A549 (cell line): ENCODE measurements around the gene NEK4. TPM values are rescaled to one million over a fixed set of nuclear protein-coding genes. Genes with fewer than 3 reads are reported as not detected.

ENCODE experiments used
- ATAC-seq, 2 experiments: fragments of 200-7000 bp in 1 of 2; fragments of >200 bp in 1 of 2; cut with Nextera tagmentation in 1 of 2; cut with Tn5 transposase in 1 of 2; 3 replicates each; pipeline versions ENCODE4 v1.8.0 to v1.9.1; 2018 to 2020; ENCODE audit warnings: mild to moderate bottlenecking in 1 of 2, moderate library complexity in 1 of 2
- CTCF ChIA-PET: fragments of 300-600 bp; sonication (Branson Sonifier 250); formaldehyde crosslinking; extraction: SDS; loops from one replicate; lab custom pipeline; 2021; ENCODE audit warnings: antibody characterized with exemption, inconsistent platforms; lab: Yijun Ruan, JAX
- POLR2A ChIA-PET: fragments of 350-600 bp; formaldehyde crosslinking; extraction: SDS; loops from one replicate; lab custom pipeline; 2021; ENCODE audit warnings: antibody characterized with exemption, inconsistent platforms; lab: Yijun Ruan, JAX
- DNase-seq, 2 experiments: peaks; one replicate each; pipeline versions ENCODE4 v3.0.0 to v3.0.0-alpha.2; 2011 to 2016; ENCODE audit warnings: low read depth in 1 of 2, low spot score in 1 of 2
- FAIRE-seq: peaks from 2 replicates; lab custom pipeline; 2011; peaks lifted over from hg19 to GRCh38; lab: Jason Lieb, UNC
- H3K27ac ChIP-seq, 2 experiments: fragments of >200 bp; sonication (Bioruptor Twin); formaldehyde crosslinking; 3 replicates each; pipeline ENCODE4 v1.5.1; 2016 to 2017
- H3K4me1 ChIP-seq: fragments of >200 bp; sonication (Bioruptor Twin); formaldehyde crosslinking; 3 replicates; pipeline ENCODE4 v1.6.1; 2016
- H3K4me2 ChIP-seq: fragments of >200 bp; sonication (Bioruptor Twin); formaldehyde crosslinking; 3 replicates; pipeline ENCODE4 v1.6.1; 2016
- H3K4me3 ChIP-seq: fragments of >200 bp; sonication (Bioruptor Twin); formaldehyde crosslinking; 3 replicates; pipeline ENCODE4 v1.5.1; 2016
- H3K9me3 ChIP-seq: fragments of >200 bp; sonication (Bioruptor Twin); formaldehyde crosslinking; 3 replicates; pipeline ENCODE4 v1.6.1; 2016
- CBX2 ChIP-seq: fragments of 200-600 bp; sonication (generic); IDR thresholded peaks from 2 replicates; pipeline ENCODE4 v1.6.1; 2016; ENCODE audit warnings: low read depth, mild to moderate bottlenecking, borderline replicate concordance
- CBX8 ChIP-seq: fragments of 200-600 bp; sonication (generic); IDR thresholded peaks from 2 replicates; pipeline ENCODE4 v1.6.1; 2016
- CEBPB ChIP-seq, 2 experiments: fragments of >200 bp in 1 of 2; sonication (Bioruptor Twin) in 1 of 2; formaldehyde crosslinking in 1 of 2; IDR thresholded peaks; 2 replicates each; pipeline ENCODE4 v1.6.1; 2012 to 2016
- CHD4 ChIP-seq: fragments of 200-600 bp; sonication (generic); IDR thresholded peaks from 2 replicates; pipeline ENCODE4 v1.6.1; 2016; ENCODE audit warnings: antibody characterized with exemption, mild to moderate bottlenecking, borderline replicate concordance
- EP300 ChIP-seq, 2 experiments: fragments of >200 bp; sonication (Bioruptor Twin); formaldehyde crosslinking; IDR thresholded peaks; 2 replicates in 1 of 2; 3 replicates in 1 of 2; pipeline ENCODE4 v1.6.1; 2016 to 2017
- ESRRA ChIP-seq: fragments of 150-350 bp; IDR thresholded peaks from 2 replicates; pipeline ENCODE4 v1.6.1; 2014; ENCODE audit warnings: mild to moderate bottlenecking, low read length, borderline replicate concordance
- FOSB ChIP-seq: fragments of 250-450 bp; sonication (Bioruptor Pico); IDR thresholded peaks from 2 replicates; pipeline ENCODE4 v1.5.0; 2020; ENCODE audit warnings: mild to moderate bottlenecking, moderate library complexity
- FOSL2 ChIP-seq, 2 experiments: fragments of 450-650 bp in 1 of 2; fragments of >200 bp in 1 of 2; sonication (Bioruptor Twin) in 1 of 2; formaldehyde crosslinking; IDR thresholded peaks; 2 replicates each; pipeline versions ENCODE4 v1.5.0 to v1.6.1; 2016 to 2020; ENCODE audit warnings: mild to moderate bottlenecking in 1 of 2, moderate library complexity in 1 of 2
- FOXS1 ChIP-seq: fragments of 250-450 bp; sonication (Bioruptor Pico); IDR thresholded peaks from 2 replicates; pipeline ENCODE4 v1.5.0; 2020; ENCODE audit warnings: mild to moderate bottlenecking, moderate library complexity
- HDAC2 ChIP-seq: fragments of 200-600 bp; sonication (generic); IDR thresholded peaks from 2 replicates; pipeline ENCODE4 v1.6.1; 2016
- HEYL ChIP-seq: fragments of 250-450 bp; sonication (Bioruptor Pico); IDR thresholded peaks from 2 replicates; pipeline ENCODE4 v1.8.0; 2021; ENCODE audit warnings: mild to moderate bottlenecking, moderate library complexity
- HOXB13 ChIP-seq: fragments of 250-450 bp; sonication (Bioruptor Pico); IDR thresholded peaks from 2 replicates; pipeline ENCODE4 v1.5.0; 2020; ENCODE audit warnings: low read depth, mild to moderate bottlenecking, moderate library complexity
- JUN ChIP-seq, 2 experiments: fragments of >200 bp; sonication (Bioruptor Twin); formaldehyde crosslinking; IDR thresholded peaks; 2 replicates in 1 of 2; 3 replicates in 1 of 2; pipeline ENCODE4 v1.6.1; 2016 to 2017
- KDM1A ChIP-seq: fragments of 200-600 bp; sonication (generic); IDR thresholded peaks from 2 replicates; pipeline ENCODE4 v1.6.1; 2016; ENCODE audit warnings: low read depth, mild to moderate bottlenecking
- MAFK ChIP-seq: fragments of 450-650 bp; IDR thresholded peaks from 2 replicates; pipeline ENCODE4 v1.6.1; 2014; ENCODE audit not compliant: partially characterized antibody
- MAZ ChIP-seq: fragments of 150-350 bp; IDR thresholded peaks from 2 replicates; pipeline ENCODE4 v1.6.1; 2014; ENCODE audit warnings: antibody characterized with exemption, low read depth, low read length, borderline replicate concordance
- RARB ChIP-seq: fragments of 250-450 bp; sonication (Bioruptor Pico); IDR thresholded peaks from 2 replicates; pipeline ENCODE4 v1.8.0; 2021; ENCODE audit warnings: mild to moderate bottlenecking, moderate library complexity
- SMC3 ChIP-seq: fragments of >200 bp; sonication (Bioruptor Twin); formaldehyde crosslinking; IDR thresholded peaks from 3 replicates; pipeline ENCODE4 v1.6.1; 2018; ENCODE audit warnings: inconsistent platforms
- TP53 ChIP-seq: fragments of 250-450 bp; sonication (Bioruptor Pico); IDR thresholded peaks from 2 replicates; pipeline ENCODE4 v1.5.0; 2021; ENCODE audit warnings: mild to moderate bottlenecking, moderate library complexity
- ZC3H11A ChIP-seq: fragments of 450-650 bp; IDR thresholded peaks from 2 replicates; pipeline ENCODE4 v1.6.1; 2014; ENCODE audit warnings: antibody characterized with exemption, mild to moderate bottlenecking
- WGBS: methylation state at CpG from one replicate; pipeline ENCODE4 v1.1.6; 2017; ENCODE audit errors: missing lambda C conversion rate; 5-methylcytosine and 5-hydroxymethylcytosine counted together
- polyA plus RNA-seq, 4 experiments: library from polyadenylated mRNA; depleted of rRNA in 3 of 4; stranded (reverse); fragments of >200 nt; fragmentation: RNase III in 1 of 4; extraction: RNeasy Plus Mini Kit Qiagen cat#74134 plus additional on column Dnase treatment in 1 of 4; gene quantifications; 2 replicates in 3 of 4; 3 replicates in 1 of 4; pipeline ENCODE4 v1.2.3, GENCODE V29; 2011 to 2017
- TF ChIP-seq, protein P1 (sequence below): fragments of 250-450 bp; sonication (Bioruptor Pico); IDR thresholded peaks from 2 replicates; pipeline ENCODE4 v1.5.0; 2021; ENCODE audit warnings: mild to moderate bottlenecking, moderate library complexity, borderline replicate concordance
- TF ChIP-seq, protein P2 (sequence below): IDR thresholded peaks from 2 replicates; pipeline ENCODE4 v1.6.1; 2012; ENCODE audit warnings: low read depth, borderline replicate concordance
- TF ChIP-seq, protein P3 (sequence below): IDR thresholded peaks from 2 replicates; pipeline ENCODE4 v1.6.1; 2012
- TF ChIP-seq, protein P4 (sequence below): fragments of 150-350 bp; IDR thresholded peaks from 2 replicates; pipeline ENCODE4 v1.6.1; 2014; ENCODE audit warnings: low read depth, mild to moderate bottlenecking, low read length

NEK4 gene
- polyA plus RNA-seq, 2 of the 4 experiments (the other 2 are of a cell fraction), result 12.1 to 19.4 TPM

DNA sequence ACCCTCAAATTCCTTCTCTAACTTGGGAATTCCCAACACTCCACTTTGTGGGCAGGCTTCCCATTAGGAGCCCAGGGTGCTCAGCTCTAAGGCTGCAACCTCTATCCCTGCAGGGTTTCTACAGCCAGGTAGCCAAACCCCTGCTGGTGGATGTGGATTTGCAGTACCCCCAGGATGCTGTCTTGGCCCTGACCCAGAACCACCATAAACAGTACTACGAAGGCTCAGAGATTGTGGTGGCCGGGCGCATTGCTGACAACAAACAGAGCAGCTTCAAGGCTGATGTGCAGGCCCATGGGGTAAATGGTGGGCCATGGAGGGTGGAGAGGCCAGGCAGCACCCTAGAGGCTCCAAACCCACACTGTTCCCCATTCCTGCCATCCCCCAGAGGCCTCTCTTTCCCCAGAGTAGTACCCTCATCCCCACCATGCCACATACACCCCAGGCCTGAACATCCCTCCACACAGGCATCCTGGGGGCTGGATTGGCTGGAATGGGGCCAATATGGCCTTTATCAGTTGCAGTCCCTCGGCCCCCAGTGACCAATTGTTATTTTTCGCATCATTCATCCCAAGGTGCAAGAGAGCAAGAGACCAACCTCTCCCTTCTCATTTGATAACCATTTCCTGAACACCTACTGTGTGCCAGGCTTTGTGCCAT lies 14.3 kb upstream of the NEK4 start:
- POLR2A ChIA-PET, result no interaction called here
- H3K9me3 ChIP-seq, result no peaks in the 10 kb centered on the region
- TF ChIP-seq, protein P1, sequence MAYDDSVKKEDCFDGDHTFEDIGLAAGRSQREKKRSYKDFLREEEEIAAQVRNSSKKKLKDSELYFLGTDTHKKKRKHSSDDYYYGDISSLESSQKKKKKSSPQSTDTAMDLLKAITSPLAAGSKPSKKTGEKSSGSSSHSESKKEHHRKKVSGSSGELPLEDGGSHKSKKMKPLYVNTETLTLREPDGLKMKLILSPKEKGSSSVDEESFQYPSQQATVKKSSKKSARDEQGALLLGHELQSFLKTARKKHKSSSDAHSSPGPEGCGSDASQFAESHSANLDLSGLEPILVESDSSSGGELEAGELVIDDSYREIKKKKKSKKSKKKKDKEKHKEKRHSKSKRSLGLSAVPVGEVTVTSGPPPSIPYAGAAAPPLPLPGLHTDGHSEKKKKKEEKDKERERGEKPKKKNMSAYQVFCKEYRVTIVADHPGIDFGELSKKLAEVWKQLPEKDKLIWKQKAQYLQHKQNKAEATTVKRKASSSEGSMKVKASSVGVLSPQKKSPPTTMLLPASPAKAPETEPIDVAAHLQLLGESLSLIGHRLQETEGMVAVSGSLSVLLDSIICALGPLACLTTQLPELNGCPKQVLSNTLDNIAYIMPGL (CRISPR knock-in tag), result no peak
- no peak for TF ChIP-seq CBX8
- TF ChIP-seq, protein P2, sequence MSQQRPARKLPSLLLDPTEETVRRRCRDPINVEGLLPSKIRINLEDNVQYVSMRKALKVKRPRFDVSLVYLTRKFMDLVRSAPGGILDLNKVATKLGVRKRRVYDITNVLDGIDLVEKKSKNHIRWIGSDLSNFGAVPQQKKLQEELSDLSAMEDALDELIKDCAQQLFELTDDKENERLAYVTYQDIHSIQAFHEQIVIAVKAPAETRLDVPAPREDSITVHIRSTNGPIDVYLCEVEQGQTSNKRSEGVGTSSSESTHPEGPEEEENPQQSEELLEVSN, result no peak
- TF ChIP-seq KDM1A, result no peak
- TF ChIP-seq CHD4, result no peak
- no peak for TF ChIP-seq TP53 (CRISPR knock-in tag)
- no peak for TF ChIP-seq EP300 (IDR thresholded peaks at IDR 0.05)
- TF ChIP-seq FOXS1 (CRISPR knock-in tag), result no peak
- TF ChIP-seq HDAC2, result no peak
- TF ChIP-seq CBX2, result no peak
- TF ChIP-seq CEBPB (IDR thresholded peaks at IDR 0.05), result no peak
- no peak for TF ChIP-seq JUN (IDR thresholded peaks at IDR 0.05)
- TF ChIP-seq ZC3H11A, result no peak
- TF ChIP-seq MAZ, result no peak
- no peak for TF ChIP-seq MAFK
- TF ChIP-seq, all 56 proteins: peak for 0
- Histone ChIP-seq H3K4me1 (no peaks in the 10 kb centered on the region), H3K4me2 (no peak overlapping the region), H3K27ac (no peak overlapping the region), H3K4me3 (no peak overlapping the region)
- ATAC-seq (no peak), FAIRE-seq (no peak), DNase-seq (no peak)
- WGBS, result 57% methylated on average over 5 of the region's 5 CpGs
- CTCF ChIA-PET, result interaction anchor here (1.0 kb wide), 1 partner anchor 37 kb away, joined by 3 read pairs; no protein-coding TSS in a partner anchor

DNA sequence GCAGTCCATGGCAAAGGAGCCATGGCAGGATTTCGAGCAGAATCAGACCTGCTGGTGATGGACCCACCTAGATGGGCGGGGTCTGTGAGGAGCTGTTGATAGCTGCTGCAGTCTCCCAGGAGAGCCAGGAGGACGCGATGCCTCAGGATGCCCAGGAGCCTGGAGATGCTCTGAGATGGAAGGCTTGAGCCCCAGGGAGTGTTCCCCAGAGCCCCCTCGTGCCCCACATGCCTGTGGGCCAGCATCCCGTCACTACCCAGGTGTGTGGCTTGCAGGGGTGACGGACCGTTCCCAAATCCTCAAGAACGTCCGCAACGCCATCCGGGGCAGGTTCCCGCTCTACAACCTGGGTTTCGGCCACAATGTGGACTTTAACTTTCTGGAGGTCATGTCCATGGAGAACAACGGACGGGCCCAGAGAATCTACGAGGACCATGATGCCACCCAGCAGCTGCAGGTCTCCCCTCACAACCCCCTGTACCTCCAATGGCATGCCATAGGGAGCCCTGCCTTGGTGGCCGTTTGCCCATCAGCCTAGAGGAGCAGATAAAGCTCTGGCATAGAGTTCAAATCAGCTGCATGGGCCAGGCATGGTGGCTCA lies 13.4 kb upstream of the NEK4 start:
- FAIRE-seq (no peak), DNase-seq (no peak), ATAC-seq (no peak)
- ChIA-PET CTCF (interaction anchor here (0.7 kb wide), 1 partner anchor 16 kb away, joined by 3 read pairs; no protein-coding TSS in a partner anchor), POLR2A (no interaction called here)
- Histone ChIP-seq H3K4me1 (no peaks in the 10 kb centered on the region), H3K9me3 (no peaks in the 10 kb centered on the region), H3K4me3 (no peak overlapping the region), H3K4me2 (no peak overlapping the region), H3K27ac (no peak overlapping the region)
- WGBS, result 27% methylated on average over 7 of the region's 18 CpGs
- TF ChIP-seq FOSB (CRISPR knock-in tag), result no peak
- TF ChIP-seq, protein P3, sequence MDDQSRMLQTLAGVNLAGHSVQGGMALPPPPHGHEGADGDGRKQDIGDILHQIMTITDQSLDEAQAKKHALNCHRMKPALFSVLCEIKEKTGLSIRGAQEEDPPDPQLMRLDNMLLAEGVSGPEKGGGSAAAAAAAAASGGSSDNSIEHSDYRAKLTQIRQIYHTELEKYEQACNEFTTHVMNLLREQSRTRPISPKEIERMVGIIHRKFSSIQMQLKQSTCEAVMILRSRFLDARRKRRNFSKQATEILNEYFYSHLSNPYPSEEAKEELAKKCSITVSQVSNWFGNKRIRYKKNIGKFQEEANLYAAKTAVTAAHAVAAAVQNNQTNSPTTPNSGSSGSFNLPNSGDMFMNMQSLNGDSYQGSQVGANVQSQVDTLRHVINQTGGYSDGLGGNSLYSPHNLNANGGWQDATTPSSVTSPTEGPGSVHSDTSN, result no peak
- TF ChIP-seq, protein P4, sequence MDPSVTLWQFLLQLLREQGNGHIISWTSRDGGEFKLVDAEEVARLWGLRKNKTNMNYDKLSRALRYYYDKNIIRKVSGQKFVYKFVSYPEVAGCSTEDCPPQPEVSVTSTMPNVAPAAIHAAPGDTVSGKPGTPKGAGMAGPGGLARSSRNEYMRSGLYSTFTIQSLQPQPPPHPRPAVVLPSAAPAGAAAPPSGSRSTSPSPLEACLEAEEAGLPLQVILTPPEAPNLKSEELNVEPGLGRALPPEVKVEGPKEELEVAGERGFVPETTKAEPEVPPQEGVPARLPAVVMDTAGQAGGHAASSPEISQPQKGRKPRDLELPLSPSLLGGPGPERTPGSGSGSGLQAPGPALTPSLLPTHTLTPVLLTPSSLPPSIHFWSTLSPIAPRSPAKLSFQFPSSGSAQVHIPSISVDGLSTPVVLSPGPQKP, result no peak
- no peak for TF ChIP-seq CBX8
- no peak for TF ChIP-seq SMC3
- TF ChIP-seq HEYL, result no peak
- TF ChIP-seq TP53 (CRISPR knock-in tag), result no peak
- no peak for TF ChIP-seq FOSL2 (IDR thresholded peaks at IDR 0.05)
- no peak for TF ChIP-seq FOSL2 (CRISPR knock-in tag; IDR thresholded peaks at IDR 0.05)
- TF ChIP-seq RARB, result no peak
- TF ChIP-seq MAFK, result no peak
- TF ChIP-seq, protein P2, result no peak
- TF ChIP-seq CEBPB (IDR thresholded peaks at IDR 0.05), result no peak
- no peak for TF ChIP-seq HOXB13 (CRISPR knock-in tag)
- TF ChIP-seq ESRRA, result no peak
